GM12878 (cell line): Measurements from ENCODE around the gene FAM120B. TPM values are rescaled to one million over a fixed set of nuclear protein-coding genes. Genes with fewer than 3 reads are reported as not detected.

Source experiments
- ATAC-seq: fragments of 200-7000 bp; cut with Tn5 transposase; 3 replicates; pipeline ENCODE4 v1.9.1; 2020; ENCODE audit warnings: mild to moderate bottlenecking, moderate library complexity
- BruUV-seq: library from RNA; stranded (reverse); fragments of 400-500 nt; replicated peaks from 2 replicates; lab custom pipeline; 2021; lab: Mats Ljungman, UMichigan
- CTCF ChIA-PET: fragments of 300-600 bp; sonication (Branson Sonifier 250); formaldehyde crosslinking; extraction: SDS; loops from one replicate; lab custom pipeline; 2021; ENCODE audit warnings: inconsistent platforms; lab: Yijun Ruan, JAX
- POLR2A ChIA-PET: fragments of 350-600 bp; formaldehyde crosslinking; extraction: SDS; loops from one replicate; lab custom pipeline; 2021; ENCODE audit warnings: inconsistent platforms; lab: Charles Lee
- RAD21 ChIA-PET: fragments of 300-600 bp; sonication (Branson Sonifier 250); formaldehyde crosslinking; loops from one replicate; lab custom pipeline; 2023; ENCODE audit warnings: antibody characterized with exemption; ENCODE audit not compliant: unreplicated experiment; lab: Charles Lee
- SMC1A ChIA-PET: fragments of 300-600 bp; sonication (Branson Sonifier 250); formaldehyde crosslinking; loops from one replicate; lab custom pipeline; 2023; ENCODE audit not compliant: unreplicated experiment, uncharacterized antibody; lab: Charles Lee
- DNase-seq: peaks from one replicate; pipeline ENCODE4 v3.0.0-alpha.2; 2011; ENCODE audit warnings: low read depth, low spot score
- FAIRE-seq: peaks from 3 replicates; lab custom pipeline; 2011; peaks lifted over from hg19 to GRCh38; lab: Jason Lieb, UNC
- H2AFZ ChIP-seq: 2 replicates; pipeline ENCODE4 v1.6.0; 2011; ENCODE audit warnings: low read depth, low read length, control low read depth; ENCODE audit not compliant: control insufficient read depth
- H3K27ac ChIP-seq: 2 replicates; pipeline ENCODE4 v1.5.1; 2011; ENCODE audit warnings: control low read depth; ENCODE audit not compliant: control insufficient read depth, insufficient read depth
- H3K27me3 ChIP-seq, 2 experiments: replicated peaks in 1 of 2; 2 replicates each; pipeline versions ENCODE4 v1.6.0 to v1.6.1; 2011; ENCODE audit warnings: low read length in 1 of 2; ENCODE audit not compliant: control insufficient read depth in 2 of 2, insufficient read depth in 2 of 2
- H3K36me3 ChIP-seq, 2 experiments: 2 replicates each; pipeline ENCODE4 v1.5.1; 2011; ENCODE audit warnings: low read length in 1 of 2; ENCODE audit not compliant: control insufficient read depth in 2 of 2, insufficient read depth in 2 of 2
- H3K4me1 ChIP-seq: 2 replicates; pipeline ENCODE4 v1.6.1; 2011; ENCODE audit warnings: mild to moderate bottlenecking, low read length, moderate library complexity, mixed read lengths; ENCODE audit not compliant: control insufficient read depth, insufficient read depth
- H3K4me2 ChIP-seq: 2 replicates; pipeline ENCODE4 v1.6.0; 2011; ENCODE audit warnings: control low read depth; ENCODE audit not compliant: control insufficient read depth, insufficient read depth
- H3K4me3 ChIP-seq: fragments of 200-600 bp; sonication (generic); 2 replicates; pipeline ENCODE4 v1.5.1; 2016
- H3K79me2 ChIP-seq: 2 replicates; pipeline ENCODE4 v1.6.0; 2011; ENCODE audit warnings: low read length; ENCODE audit not compliant: control insufficient read depth, insufficient read depth
- H3K9ac ChIP-seq: 2 replicates; pipeline ENCODE4 v1.8.0; 2011; ENCODE audit warnings: low read length, control low read depth, mixed read lengths; ENCODE audit not compliant: control insufficient read depth, insufficient read depth
- H3K9me3 ChIP-seq: replicated peaks from 3 replicates; pipeline ENCODE4 v1.5.1; 2011; ENCODE audit warnings: mild to moderate bottlenecking, low read length; ENCODE audit not compliant: control insufficient read depth, insufficient read depth
- H4K20me1 ChIP-seq: 2 replicates; pipeline ENCODE4 v1.6.0; 2011; ENCODE audit not compliant: control insufficient read depth, insufficient read depth
- ASH2L ChIP-seq: fragments of 300-600, 200-600 bp; sonication (generic); IDR thresholded peaks from 2 replicates; pipeline ENCODE4 v1.6.1; 2017; ENCODE audit warnings: low read depth, mild to moderate bottlenecking, borderline replicate concordance
- ATF7 ChIP-seq: fragments of 450-650 bp; IDR thresholded peaks from 2 replicates; pipeline ENCODE4 v1.6.1; 2016; ENCODE audit warnings: low read depth, mild to moderate bottlenecking
- CBFB ChIP-seq: IDR thresholded peaks from 2 replicates; pipeline ENCODE4 v1.6.1; 2016; ENCODE audit warnings: antibody characterized with exemption, low read depth
- CHD4 ChIP-seq: fragments of 200-600 bp; sonication (generic); IDR thresholded peaks from 2 replicates; pipeline ENCODE4 v1.6.1; 2016; ENCODE audit warnings: mild to moderate bottlenecking
- EP300 ChIP-seq, 2 experiments: fragments of 150-350 bp in 1 of 2; IDR thresholded peaks; 2 replicates each; pipeline ENCODE4 v1.6.1; 2011 to 2012; ENCODE audit warnings: low read depth in 2 of 2, low read length in 2 of 2, borderline replicate concordance in 1 of 2, improper control_type of control experiment in 1 of 2, inconsistent platforms in 1 of 2; ENCODE audit not compliant: control insufficient read depth in 1 of 2
- HCFC1 ChIP-seq: fragments of 150-350 bp; IDR thresholded peaks from 2 replicates; pipeline ENCODE4 v1.6.1; 2014; ENCODE audit warnings: low read length
- HDGF ChIP-seq: fragments of 450-650 bp; IDR thresholded peaks from 2 replicates; pipeline ENCODE4 v1.6.1; 2016; ENCODE audit warnings: antibody characterized with exemption
- PAX8 ChIP-seq: fragments of 450-650 bp; IDR thresholded peaks from 2 replicates; pipeline ENCODE4 v1.6.1; 2017; ENCODE audit warnings: mild to moderate bottlenecking, moderate library complexity
- SMC3 ChIP-seq: IDR thresholded peaks from 2 replicates; pipeline ENCODE4 v1.6.1; 2011; ENCODE audit warnings: low read length, improper control_type of control experiment, borderline replicate concordance
- TCF3 ChIP-seq: IDR thresholded peaks from 2 replicates; pipeline ENCODE4 v1.6.1; 2012; ENCODE audit warnings: low read depth, mild to moderate bottlenecking, low read length, borderline replicate concordance; ENCODE audit not compliant: insufficient read depth
- TCF7 ChIP-seq: IDR thresholded peaks from 2 replicates; pipeline ENCODE4 v1.6.1; 2014; ENCODE audit warnings: antibody characterized with exemption, borderline replicate concordance
- YBX1 ChIP-seq: fragments of 450-650 bp; IDR thresholded peaks from 2 replicates; pipeline ENCODE4 v1.6.1; 2016; ENCODE audit warnings: antibody characterized with exemption
- ZZZ3 ChIP-seq: IDR thresholded peaks from 2 replicates; pipeline ENCODE4 v1.6.1; 2011; ENCODE audit warnings: low read depth; ENCODE audit not compliant: control insufficient read depth, insufficient read length
- WGBS: methylation state at CpG from one replicate; pipeline ENCODE4 v1.1.6; 2016; ENCODE audit warnings: low lambda C conversion rate; ENCODE audit not compliant: insufficient replicate concordance, insufficient coverage; ENCODE audit errors: missing lambda C conversion rate; 5-methylcytosine and 5-hydroxymethylcytosine counted together
- in situ Hi-C: fragments of 300-500 bp; cut with MboI; formaldehyde crosslinking; loops from 9 replicates; pipeline ENCODE4 v1.14.3; 2018; ENCODE audit warnings: mixed read lengths
- intact Hi-C: fragments of 100-400 bp; cut with micrococcal nuclease; formaldehyde crosslinking; loops from one replicate; pipeline ENCODE4 v1.14.2; 2022; ENCODE audit not compliant: unreplicated experiment
- polyA plus RNA-seq, 11 experiments: library from polyadenylated mRNA; depleted of rRNA in 4 of 11; unstranded in 6 of 11; stranded (reverse) in 5 of 11; fragments of >200 nt; fragmentation: Nextera tagmentation in 4 of 11; fragmentation: Illumina TruSeq in 1 of 11; extraction: Ambion mirVana in 4 of 11; extraction: Trizol in 1 of 11; gene quantifications; 1 replicate in 1 of 11; 2 replicates in 10 of 11; pipeline versions ENCODE4 v1.2.1 to v1.2.3, GENCODE V29; 2011 to 2016; ENCODE audit warnings: inconsistent platforms in 2 of 11, missing spikeins in 2 of 11, low read depth in 1 of 11
- total RNA-seq, 4 experiments: library from RNA; depleted of rRNA in 3 of 4; stranded (reverse); fragments of >200 nt in 3 of 4; fragmentation: Illumina TruSeq in 1 of 4; extraction: Trizol in 1 of 4; gene quantifications; 2 replicates each; pipeline versions ENCODE4 v1.2.1 to v1.2.3, GENCODE V29; 2013 to 2021
- TF ChIP-seq, protein P1 (sequence below): fragments of 450-650 bp; conservative IDR thresholded peaks from 2 replicates; pipeline ENCODE4 v1.6.1; 2017; ENCODE audit warnings: mild to moderate bottlenecking, moderate library complexity
- TF ChIP-seq, protein P2 (sequence below): fragments of 450-650 bp; IDR thresholded peaks from 2 replicates; pipeline ENCODE4 v1.6.1; 2017; ENCODE audit warnings: low read depth, mild to moderate bottlenecking, moderate library complexity
- TF ChIP-seq, protein P3 (sequence below): fragments of 450-650 bp; IDR thresholded peaks from 2 replicates; pipeline ENCODE4 v1.6.1; 2016; ENCODE audit warnings: mild to moderate bottlenecking
- TF ChIP-seq, protein P4 (sequence below): fragments of 450-650 bp; IDR thresholded peaks from 2 replicates; pipeline ENCODE4 v1.6.1; 2017; ENCODE audit warnings: mild to moderate bottlenecking, low read depth, inconsistent platforms; ENCODE audit not compliant: poor library complexity, severe bottlenecking

Gene FAM120B
- total and polyA plus RNA-seq, 10 of the 15 experiments (the other 5 are each of a cell fraction or from before 2014, with no cell fraction given): 3.3 to 21.6 (median 15.3) TPM

DNA sequence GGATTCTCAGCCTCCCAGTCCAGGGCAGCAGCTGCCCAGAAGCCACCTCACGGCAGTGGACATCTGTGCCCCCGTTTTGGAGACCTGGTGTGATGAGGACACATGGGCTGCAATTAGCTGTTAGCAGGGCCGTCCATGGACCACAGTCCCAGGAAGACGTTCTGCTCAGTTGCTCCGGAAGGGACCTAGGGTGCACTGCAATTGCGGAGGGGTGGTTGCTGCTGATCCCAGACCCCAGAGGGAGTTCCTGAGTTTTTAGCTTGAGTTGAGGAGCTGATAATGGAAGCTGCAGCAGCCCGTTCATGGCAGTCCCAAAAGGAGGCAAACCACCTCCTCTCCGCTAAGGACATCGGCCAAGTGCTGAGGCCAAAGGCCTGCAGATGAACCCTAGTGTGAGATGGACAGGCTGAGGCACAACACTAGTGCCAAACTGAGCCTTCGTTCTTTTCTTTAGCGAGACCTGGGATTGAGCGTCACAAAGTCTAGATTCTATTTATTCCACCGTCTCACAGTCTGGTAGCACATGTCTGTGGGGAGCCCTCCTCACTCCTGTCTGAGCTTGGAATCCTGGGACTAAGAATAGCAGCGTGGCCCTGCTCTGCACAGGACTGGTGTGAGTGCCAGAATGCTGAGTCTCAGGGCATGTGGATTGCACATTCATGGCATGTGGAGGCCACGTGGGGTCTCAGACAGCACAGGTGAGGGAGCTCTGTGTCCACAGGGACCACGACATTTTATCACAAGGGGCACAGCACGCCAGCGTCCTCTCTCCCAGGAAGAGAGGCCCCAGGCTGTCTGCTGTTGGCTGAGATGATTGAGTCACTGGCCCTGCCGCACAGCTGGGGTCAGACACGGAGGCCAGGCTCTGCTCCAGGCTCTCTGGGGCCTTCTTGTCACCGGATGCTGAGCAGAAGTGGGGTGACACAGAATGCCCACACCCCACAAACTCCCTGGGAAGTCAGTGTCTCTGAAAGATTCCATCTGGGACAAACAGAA lies 133.1 kb downstream of the FAM120B start:
- ChIA-PET RAD21 (no interaction called here), CTCF (no interaction called here), SMC1A (no interaction called here), POLR2A (no interaction called here)
- in situ Hi-C loops (no loop called here), intact Hi-C loops (no loop called here)
- no peaks in the 10 kb centered on the region for H4K20me1 ChIP-seq
- TF ChIP-seq PAX8: no peak
- TF ChIP-seq TCF7: no peak
- no peak for TF ChIP-seq ASH2L
- no peak for TF ChIP-seq HDGF
- no peak for TF ChIP-seq ATF7
- TF ChIP-seq EP300 (IDR thresholded peaks at IDR 0.05; ENCODE audit: borderline replicate concordance in 1 of 2, control insufficient read depth in 1 of 2, low read depth in 2 of 2, low read length in 2 of 2): no peak
- no peak for TF ChIP-seq CHD4
- TF ChIP-seq, protein P1, sequence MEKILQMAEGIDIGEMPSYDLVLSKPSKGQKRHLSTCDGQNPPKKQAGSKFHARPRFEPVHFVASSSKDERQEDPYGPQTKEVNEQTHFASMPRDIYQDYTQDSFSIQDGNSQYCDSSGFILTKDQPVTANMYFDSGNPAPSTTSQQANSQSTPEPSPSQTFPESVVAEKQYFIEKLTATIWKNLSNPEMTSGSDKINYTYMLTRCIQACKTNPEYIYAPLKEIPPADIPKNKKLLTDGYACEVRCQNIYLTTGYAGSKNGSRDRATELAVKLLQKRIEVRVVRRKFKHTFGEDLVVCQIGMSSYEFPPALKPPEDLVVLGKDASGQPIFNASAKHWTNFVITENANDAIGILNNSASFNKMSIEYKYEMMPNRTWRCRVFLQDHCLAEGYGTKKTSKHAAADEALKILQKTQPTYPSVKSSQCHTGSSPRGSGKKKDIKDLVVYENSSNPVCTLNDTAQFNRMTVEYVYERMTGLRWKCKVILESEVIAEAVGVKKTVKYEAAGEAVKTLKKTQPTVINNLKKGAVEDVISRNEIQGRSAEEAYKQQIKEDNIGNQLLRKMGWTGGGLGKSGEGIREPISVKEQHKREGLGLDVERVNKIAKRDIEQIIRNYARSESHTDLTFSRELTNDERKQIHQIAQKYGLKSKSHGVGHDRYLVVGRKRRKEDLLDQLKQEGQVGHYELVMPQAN: no peak
- TF ChIP-seq YBX1: no peak
- TF ChIP-seq, protein P2, sequence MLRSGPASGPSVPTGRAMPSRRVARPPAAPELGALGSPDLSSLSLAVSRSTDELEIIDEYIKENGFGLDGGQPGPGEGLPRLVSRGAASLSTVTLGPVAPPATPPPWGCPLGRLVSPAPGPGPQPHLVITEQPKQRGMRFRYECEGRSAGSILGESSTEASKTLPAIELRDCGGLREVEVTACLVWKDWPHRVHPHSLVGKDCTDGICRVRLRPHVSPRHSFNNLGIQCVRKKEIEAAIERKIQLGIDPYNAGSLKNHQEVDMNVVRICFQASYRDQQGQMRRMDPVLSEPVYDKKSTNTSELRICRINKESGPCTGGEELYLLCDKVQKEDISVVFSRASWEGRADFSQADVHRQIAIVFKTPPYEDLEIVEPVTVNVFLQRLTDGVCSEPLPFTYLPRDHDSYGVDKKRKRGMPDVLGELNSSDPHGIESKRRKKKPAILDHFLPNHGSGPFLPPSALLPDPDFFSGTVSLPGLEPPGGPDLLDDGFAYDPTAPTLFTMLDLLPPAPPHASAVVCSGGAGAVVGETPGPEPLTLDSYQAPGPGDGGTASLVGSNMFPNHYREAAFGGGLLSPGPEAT: no peak
- no peak for TF ChIP-seq TCF3
- no peak for TF ChIP-seq SMC3
- TF ChIP-seq ZZZ3: no peak
- TF ChIP-seq, protein P3, sequence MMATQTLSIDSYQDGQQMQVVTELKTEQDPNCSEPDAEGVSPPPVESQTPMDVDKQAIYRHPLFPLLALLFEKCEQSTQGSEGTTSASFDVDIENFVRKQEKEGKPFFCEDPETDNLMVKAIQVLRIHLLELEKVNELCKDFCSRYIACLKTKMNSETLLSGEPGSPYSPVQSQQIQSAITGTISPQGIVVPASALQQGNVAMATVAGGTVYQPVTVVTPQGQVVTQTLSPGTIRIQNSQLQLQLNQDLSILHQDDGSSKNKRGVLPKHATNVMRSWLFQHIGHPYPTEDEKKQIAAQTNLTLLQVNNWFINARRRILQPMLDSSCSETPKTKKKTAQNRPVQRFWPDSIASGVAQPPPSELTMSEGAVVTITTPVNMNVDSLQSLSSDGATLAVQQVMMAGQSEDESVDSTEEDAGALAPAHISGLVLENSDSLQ: no peak
- TF ChIP-seq CBFB: no peak
- TF ChIP-seq, protein P4, sequence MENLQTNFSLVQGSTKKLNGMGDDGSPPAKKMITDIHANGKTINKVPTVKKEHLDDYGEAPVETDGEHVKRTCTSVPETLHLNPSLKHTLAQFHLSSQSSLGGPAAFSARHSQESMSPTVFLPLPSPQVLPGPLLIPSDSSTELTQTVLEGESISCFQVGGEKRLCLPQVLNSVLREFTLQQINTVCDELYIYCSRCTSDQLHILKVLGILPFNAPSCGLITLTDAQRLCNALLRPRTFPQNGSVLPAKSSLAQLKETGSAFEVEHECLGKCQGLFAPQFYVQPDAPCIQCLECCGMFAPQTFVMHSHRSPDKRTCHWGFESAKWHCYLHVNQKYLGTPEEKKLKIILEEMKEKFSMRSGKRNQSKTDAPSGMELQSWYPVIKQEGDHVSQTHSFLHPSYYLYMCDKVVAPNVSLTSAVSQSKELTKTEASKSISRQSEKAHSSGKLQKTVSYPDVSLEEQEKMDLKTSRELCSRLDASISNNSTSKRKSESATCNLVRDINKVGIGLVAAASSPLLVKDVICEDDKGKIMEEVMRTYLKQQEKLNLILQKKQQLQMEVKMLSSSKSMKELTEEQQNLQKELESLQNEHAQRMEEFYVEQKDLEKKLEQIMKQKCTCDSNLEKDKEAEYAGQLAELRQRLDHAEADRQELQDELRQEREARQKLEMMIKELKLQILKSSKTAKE: no peak
- no peak for TF ChIP-seq HCFC1
- ATAC-seq: no peak
- H3K9ac ChIP-seq: no peak overlapping the region
- H3K4me3 ChIP-seq: no peak overlapping the region
- WGBS: 49% methylated on average over 21 of the region's 21 CpGs
- no peak overlapping the region for H2AFZ ChIP-seq
- no peak for DNase-seq
- H3K9me3 ChIP-seq: no peaks in the 10 kb centered on the region; the same call in 2 of the 3 replicates
- H3K27me3 ChIP-seq: no peaks in the 10 kb centered on the region
- H3K79me2 ChIP-seq: no peaks in the 10 kb centered on the region
- no peaks in the 10 kb centered on the region; the same call in 1 of the 2 replicates for H3K4me1 ChIP-seq
- FAIRE-seq: no peak
- no peak overlapping the region for H3K27ac ChIP-seq
- BruUV-seq: no TSS peak
- no peaks in the 10 kb centered on the region for H3K36me3 ChIP-seq
- H3K4me2 ChIP-seq: no peak overlapping the region
